HG02852 (cell line): Measurements from ENCODE around the gene WDR37.
"Not testable (repeated sequence)": the region's sequence is repeated elsewhere in the genome, so short reads cannot be mapped to it uniquely, and the experiment has no call there.

Source experiments
- ATAC-seq: cut with Tn5 transposase; IDR thresholded peaks from one replicate; pipeline ENCODE4 v1.9.1; 2021; ENCODE audit warnings: mild to moderate bottlenecking, moderate library complexity; ENCODE audit not compliant: unreplicated experiment

Gene WDR37

GRCh38 chr10:1151076-1152033 lies 95.2 kb downstream of the WDR37 start:
- ATAC-seq: no peak

- no peak for ATAC-seq
These were observed 96.4 kb downstream of the WDR37 start for GRCh38 chr10:1152386-1153250.

DNA sequence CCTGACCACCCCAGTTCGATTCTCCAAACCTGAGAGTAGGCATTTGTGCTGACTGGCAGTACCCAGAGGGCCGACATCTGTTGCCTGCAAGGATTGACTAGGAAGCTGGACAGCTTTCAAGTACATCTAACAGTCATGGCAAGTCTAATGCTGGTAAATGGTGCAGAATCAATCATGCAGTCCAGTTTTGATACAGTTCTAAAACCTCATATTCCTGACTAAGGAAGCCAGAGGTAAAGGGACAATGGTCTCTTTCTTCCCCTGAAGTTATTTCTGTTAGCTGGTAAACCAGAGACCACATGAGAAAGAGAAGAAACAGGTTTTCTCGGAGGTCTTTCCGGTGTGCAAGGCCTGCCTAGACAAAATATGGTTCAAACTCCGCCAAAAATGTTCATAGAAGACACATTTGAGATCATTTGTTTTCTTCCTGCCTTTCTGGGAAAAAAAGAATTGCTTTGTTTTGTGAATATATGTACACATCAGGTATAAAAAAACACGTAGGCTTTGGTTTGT lies 97.1 kb downstream of the WDR37 start:
- no peak for ATAC-seq

- no peak for ATAC-seq
These were observed 97.7 kb downstream of the WDR37 start for GRCh38 chr10:1153805-1154351.

DNA sequence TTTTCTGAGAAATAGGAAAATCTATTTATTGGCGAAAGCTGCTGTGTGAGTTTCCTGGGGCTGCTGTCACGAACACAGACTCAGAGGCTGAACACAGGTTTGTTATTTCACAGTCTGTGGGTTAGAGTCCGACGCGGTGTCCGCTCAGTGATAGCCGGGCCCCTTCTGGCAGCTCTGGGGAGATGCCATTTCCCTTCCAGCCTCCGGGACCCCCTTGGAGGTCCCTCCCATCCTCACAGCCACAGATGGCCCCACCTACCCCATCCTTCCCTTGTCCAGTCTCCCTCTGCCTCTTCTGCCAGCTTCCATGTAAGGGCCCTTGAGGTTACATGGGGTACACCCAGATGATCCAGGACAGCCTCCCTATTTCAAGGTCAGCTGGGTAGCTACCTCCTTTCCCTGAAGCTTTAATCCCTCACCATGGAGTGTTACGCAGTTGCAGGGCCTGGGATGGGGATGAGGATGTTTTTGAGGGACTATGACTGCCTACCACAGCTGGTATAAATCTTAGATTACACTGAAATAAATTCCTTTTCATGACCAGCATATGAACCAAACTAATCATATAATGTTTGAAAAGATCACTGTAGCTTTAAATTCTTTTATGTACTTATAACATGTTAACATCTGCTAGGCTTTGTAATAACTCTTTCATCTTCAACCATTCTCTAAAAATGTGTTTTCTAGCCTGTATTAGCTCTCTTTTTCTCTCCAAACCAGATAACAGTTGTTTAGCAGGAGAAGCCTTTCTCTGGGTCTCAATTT lies 98.5 kb downstream of the WDR37 start:
- no peak for ATAC-seq

DNA sequence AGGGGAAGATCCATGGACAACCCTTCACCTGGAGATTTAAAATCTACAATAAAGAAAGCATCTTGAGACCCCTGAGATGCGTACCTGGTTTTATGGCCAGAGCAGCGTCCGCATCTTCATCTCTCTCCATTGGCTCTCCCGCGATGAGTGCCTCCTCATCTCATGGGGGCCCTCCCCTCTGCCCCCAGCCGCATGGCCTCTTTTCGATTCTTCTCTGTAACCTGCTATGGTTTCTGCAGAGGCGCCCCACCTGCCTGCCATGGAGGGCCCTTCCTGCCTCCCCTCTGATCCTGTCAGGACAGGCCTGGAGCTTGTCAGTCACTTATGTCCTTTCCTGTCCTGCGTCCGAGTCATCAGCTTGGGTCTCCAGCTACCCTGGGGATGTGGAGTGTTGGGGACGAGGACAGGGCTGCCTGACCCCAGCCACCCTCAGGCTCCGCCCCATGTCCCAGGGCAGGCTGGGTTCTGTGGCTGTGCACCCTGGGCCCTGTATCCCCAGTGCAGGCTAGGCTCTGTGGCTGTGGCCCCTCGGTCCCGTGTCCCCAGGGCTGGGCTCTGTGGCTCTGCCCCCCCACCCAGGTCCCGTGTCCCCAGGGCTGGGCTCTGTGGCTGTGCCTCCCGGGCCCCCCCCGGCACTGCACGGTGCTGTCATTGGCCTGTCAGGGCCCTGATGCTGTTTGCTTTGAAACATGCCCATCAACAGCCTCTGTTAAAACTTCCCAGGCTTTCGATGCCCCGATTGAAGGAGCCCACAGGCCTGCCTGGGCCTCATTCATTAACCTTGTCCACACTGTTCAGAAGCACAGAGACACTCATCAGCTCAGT lies 99.8 kb downstream of the WDR37 start:
- ATAC-seq: no peak

DNA sequence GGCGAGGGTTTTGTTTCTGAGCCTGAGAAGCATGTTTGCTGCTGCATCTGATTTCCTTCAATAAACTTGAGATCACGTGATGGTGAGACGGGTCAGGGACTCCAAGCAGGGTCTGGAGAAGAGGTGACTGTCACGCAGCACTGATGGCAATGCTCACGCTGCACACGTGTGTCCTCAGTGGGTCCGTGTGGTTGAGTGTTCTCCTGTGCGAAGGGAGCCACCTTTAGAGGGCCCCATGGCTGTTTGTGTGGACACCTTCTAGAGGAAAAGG lies 100.4 kb downstream of the WDR37 start:
- ATAC-seq: no peak

- ATAC-seq: no peak
These were observed 100.9 kb downstream of the WDR37 start for GRCh38 chr10:1156921-1157614.

- no peak for ATAC-seq
These were observed 101.4 kb downstream of the WDR37 start for GRCh38 chr10:1157615-1157933.

GRCh38 chr10:1158066-1158465 lies 101.9 kb downstream of the WDR37 start:
- ATAC-seq: no peak

DNA sequence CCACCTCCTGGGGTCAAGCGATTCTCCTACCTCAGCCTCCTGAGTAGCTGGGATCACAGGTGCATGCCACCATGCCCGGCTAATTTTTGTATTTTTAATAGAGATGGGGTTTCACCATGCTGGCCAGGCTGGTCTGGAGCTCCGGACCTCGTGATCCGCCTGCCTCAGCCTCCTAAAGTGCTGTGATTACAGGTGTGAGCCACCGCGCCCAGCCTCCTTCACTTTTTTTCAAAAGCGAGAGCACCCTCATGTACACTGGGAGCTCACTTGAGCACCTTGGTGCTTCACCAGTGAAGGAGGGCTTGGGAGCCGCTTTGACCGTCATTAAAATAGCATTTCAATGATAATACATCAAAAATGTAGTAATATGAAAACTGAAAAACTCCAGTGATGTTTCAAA lies 102.4 kb downstream of the WDR37 start:
- not testable (repeated sequence) for ATAC-seq

DNA sequence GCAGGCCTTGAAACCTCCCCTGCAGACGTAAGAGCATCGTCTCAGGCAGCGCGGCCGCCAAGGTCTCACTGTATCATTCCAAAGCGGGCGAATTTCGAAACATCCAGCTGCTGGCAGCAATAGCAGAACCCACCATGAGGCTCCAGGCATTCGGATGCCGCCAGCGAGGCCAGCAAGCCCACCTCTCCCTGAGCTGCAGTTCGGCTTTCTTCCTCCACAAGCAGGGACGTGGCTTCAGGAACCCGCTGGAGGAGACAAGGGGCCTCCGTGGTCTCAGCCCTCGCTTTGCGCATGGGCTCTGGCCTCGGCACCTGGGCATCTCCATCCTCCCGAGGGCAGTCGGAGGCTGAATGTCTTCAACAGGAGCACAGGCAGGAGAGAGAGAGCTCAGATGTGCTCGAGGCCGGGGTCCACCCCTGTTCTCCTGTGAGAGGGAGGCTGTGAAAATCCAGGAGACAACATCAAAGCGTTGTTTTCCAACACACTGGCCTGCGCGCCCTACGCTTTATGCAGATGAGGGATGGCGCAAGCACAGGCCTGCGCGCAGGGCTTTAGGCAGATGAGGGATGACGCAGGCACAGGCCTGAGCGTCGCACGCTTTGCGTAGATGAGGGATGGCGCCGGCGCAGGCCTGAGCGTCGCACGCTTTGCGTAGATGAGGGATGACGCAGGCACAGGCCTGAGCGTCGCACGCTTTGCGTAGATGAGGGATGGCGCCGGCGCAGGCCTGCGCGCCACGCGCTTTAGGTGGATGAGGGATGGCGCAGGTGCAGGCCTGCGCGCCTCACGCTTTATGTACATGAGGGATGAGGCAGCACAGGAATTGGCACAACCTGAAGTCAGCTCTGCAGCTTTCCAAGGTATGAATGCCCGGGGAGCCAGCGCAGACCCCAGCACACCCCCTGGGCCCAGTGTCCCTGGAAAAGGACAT lies 103.2 kb downstream of the WDR37 start:
- ATAC-seq: no peak

DNA sequence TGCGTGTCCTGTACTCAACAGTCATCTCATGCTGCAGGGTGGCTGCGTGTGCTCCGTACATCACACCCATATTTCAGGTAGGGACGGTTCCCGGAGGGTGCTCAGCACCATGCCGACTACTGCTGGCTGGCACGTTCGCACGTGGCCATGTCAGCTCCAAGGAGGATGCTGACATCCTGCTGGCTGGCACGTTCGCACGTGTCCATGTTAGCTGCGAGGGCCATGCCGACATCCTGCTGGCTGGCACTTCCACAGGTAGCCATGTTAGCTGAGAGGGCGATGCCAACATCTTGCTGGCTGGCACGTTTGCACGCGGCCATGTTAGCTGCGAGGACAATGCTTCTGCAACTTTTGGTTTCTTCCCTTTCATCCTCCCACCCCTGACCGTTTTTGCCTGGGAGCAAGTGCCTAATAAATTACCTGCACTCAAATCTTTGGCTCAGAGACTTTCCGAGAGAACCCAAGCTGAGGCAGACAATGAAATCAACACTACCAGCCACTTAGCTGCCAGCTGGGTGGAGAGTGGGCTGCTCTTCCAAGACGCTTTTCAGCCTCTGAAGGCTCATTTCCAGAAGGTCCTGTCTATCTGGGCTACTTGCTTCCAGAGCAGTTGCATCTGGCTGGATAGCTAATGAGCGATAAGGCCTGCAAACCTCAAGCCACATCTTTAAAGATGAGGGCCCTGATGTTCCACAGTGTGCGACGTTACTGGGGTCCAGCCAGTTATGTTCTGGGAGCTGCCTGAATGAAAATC lies 104.6 kb downstream of the WDR37 start:
- ATAC-seq: no peak

- ATAC-seq: not testable (repeated sequence)
These were observed 105.1 kb downstream of the WDR37 start for GRCh38 chr10:1161315-1161673.

DNA sequence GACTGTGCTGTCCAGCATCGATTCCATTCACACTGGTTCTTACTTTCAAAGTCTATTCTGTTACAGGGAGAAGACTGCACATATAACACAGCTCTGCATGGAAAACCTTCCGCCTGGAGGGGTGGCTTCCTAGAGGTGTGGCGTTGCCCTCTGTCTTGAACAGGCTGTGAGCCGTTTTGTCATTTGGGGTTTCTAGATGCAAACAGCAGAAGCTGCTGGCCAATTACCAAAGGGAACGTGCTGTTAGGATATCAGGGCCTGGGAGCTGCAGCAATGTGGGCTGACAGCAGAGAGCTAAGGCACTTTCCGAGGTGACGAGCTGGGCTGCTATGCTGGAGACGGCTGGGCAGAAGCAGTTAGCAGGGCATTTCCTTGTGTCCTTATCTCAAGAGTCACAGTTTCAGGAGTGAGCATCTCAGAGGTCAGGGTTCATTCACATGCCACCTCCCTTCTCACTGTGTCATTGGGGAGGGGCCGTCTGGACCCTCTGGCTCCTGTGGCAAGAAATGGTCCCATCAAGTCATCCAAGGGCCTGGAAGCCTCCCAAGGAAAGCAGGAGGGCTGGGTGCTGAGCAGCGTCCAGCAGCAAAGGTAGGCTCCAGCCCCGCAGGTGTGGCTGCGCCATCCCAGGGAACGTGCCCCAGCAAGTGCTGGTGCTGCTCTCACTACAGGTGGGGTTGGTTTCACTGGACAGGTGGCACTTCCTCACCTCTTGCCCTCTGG lies 106.5 kb downstream of the WDR37 start:
- ATAC-seq: no peak

- no peak for ATAC-seq
These were observed 107.0 kb downstream of the WDR37 start for GRCh38 chr10:1163204-1163660.

- no peak for ATAC-seq
These were observed 107.6 kb downstream of the WDR37 start for GRCh38 chr10:1163831-1164230.
